Gastroesophageal sphincter (tissue), 4 donors: ENCODE data around the gene C6orf118. TPM values are rescaled to one million over a fixed set of nuclear protein-coding genes. Genes with fewer than 3 reads are reported as not detected.

Source experiments
- ATAC-seq: fragments of 150-250 bp; one replicate; pipeline ENCODE4 v1.9.1; 2016; ENCODE audit warnings: mild to moderate bottlenecking, moderate library complexity
- H3K27ac ChIP-seq, 4 donors: fragments of 200-600 bp; sonication (generic) in 3 of 4; 1 replicate in 3 of 4; 2 replicates in 1 of 4; pipeline ENCODE4 v1.5.1; 2016 to 2019
- H3K27me3 ChIP-seq: fragments of 200-600 bp; sonication (generic); one replicate; pipeline ENCODE4 v1.5.1; 2019
- H3K36me3 ChIP-seq, 2 donors: fragments of 200-600 bp; sonication (generic); one replicate each; pipeline ENCODE4 v1.5.1; 2019; ENCODE audit warnings: control low read depth in 1 of 2
- H3K4me1 ChIP-seq, 3 donors: fragments of 200-600 bp; sonication (generic); 1 replicate in 2 of 3; 2 replicates in 1 of 3; pipeline ENCODE4 v1.5.1; 2016 to 2019; ENCODE audit warnings: control low read depth in 2 of 3
- H3K4me3 ChIP-seq, 2 donors: fragments of 200-600 bp; sonication (generic); one replicate each; pipeline ENCODE4 v1.5.1; 2019; ENCODE audit warnings: mild to moderate bottlenecking in 1 of 2, moderate library complexity in 1 of 2
- H3K9me3 ChIP-seq, 3 donors: fragments of 200-600 bp; sonication (generic); one replicate each; pipeline ENCODE4 v1.5.1; 2017 to 2019; ENCODE audit warnings: control low read depth in 2 of 3
- EP300 ChIP-seq: sonication (generic); formaldehyde crosslinking; IDR thresholded peaks from one replicate; pipeline ENCODE4 v1.6.1; 2017; ENCODE audit warnings: antibody characterized with exemption, mild to moderate bottlenecking
- POLR2A ChIP-seq, 2 donors: fragments of 450-650 bp; IDR thresholded peaks; one replicate each; pipeline ENCODE4 v1.6.1; 2017; ENCODE audit warnings: antibody characterized with exemption in 2 of 2, mild to moderate bottlenecking in 2 of 2, moderate library complexity in 1 of 2
- POLR2AphosphoS5 ChIP-seq: sonication (generic); formaldehyde crosslinking; IDR thresholded peaks from one replicate; pipeline ENCODE4 v1.6.1; 2017; ENCODE audit warnings: antibody characterized with exemption
- WGBS, 2 donors: methylation state at CpG; one replicate each; pipeline ENCODE4 v1.1.5; 2018; ENCODE audit warnings: low coverage in 1 of 2; 5-methylcytosine and 5-hydroxymethylcytosine counted together
- total RNA-seq, 4 donors: library from RNA; depleted of rRNA; stranded (reverse); fragments of >200 nt; gene quantifications; one replicate each; pipeline ENCODE4 v1.1.0, GENCODE V29; 2016
- TF ChIP-seq, protein P1 (sequence below), 4 experiments: fragments of 200-600 bp in 2 of 4; fragments of 450-650 bp in 2 of 4; sonication (generic) in 1 of 4; IDR thresholded peaks; one replicate each; pipeline ENCODE4 v1.5.1; 2017 to 2019; ENCODE audit warnings: antibody characterized with exemption in 4 of 4, mild to moderate bottlenecking in 2 of 4, moderate library complexity in 2 of 4

C6orf118 gene
- total RNA-seq, 4 donors from 2014 or later, result 0.27 TPM; not detected in 3

DNA sequence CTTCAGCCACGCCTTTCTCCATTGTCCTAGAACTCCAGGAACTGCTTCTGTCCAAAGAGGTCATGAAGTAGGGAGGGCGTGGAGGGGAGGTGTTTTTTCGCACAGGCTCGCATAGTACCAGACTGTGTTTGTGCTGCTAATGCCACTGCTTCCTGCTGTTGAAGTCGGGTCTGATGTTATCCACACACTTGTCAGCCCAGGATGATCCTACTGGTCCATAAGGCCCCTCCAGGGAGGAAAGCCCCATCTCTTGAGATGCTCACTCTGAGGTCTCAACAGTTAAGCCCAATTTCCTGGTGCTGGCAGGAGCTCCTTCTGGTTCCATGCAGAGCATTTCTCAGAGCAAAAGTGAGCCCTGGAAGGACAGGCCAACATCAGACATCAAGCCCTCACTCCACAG is 65.6 kb downstream of the C6orf118 start:
- Histone ChIP-seq H3K27me3 (no peaks in the 10 kb centered on the region), H3K9me3 (no peaks in the 10 kb centered on the region), H3K4me3 (no peak overlapping the region), H3K36me3 (no peaks in the 10 kb centered on the region), H3K27ac (no peak overlapping the region), H3K4me1 (no peaks in the 10 kb centered on the region)
- no peak for TF ChIP-seq EP300
- TF ChIP-seq POLR2A (IDR thresholded peaks at IDR 0.05), result no peak
- TF ChIP-seq, protein P1, sequence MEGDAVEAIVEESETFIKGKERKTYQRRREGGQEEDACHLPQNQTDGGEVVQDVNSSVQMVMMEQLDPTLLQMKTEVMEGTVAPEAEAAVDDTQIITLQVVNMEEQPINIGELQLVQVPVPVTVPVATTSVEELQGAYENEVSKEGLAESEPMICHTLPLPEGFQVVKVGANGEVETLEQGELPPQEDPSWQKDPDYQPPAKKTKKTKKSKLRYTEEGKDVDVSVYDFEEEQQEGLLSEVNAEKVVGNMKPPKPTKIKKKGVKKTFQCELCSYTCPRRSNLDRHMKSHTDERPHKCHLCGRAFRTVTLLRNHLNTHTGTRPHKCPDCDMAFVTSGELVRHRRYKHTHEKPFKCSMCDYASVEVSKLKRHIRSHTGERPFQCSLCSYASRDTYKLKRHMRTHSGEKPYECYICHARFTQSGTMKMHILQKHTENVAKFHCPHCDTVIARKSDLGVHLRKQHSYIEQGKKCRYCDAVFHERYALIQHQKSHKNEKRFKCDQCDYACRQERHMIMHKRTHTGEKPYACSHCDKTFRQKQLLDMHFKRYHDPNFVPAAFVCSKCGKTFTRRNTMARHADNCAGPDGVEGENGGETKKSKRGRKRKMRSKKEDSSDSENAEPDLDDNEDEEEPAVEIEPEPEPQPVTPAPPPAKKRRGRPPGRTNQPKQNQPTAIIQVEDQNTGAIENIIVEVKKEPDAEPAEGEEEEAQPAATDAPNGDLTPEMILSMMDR (IDR thresholded peaks at IDR 0.05), result no peak
- no peak for TF ChIP-seq POLR2AphosphoS5
- no peak for ATAC-seq
- 77% methylated on average over 4 of the region's 5 CpGs; no CpG with 5 or more reads in 1 of the 2 donors for WGBS, 2 donors

DNA sequence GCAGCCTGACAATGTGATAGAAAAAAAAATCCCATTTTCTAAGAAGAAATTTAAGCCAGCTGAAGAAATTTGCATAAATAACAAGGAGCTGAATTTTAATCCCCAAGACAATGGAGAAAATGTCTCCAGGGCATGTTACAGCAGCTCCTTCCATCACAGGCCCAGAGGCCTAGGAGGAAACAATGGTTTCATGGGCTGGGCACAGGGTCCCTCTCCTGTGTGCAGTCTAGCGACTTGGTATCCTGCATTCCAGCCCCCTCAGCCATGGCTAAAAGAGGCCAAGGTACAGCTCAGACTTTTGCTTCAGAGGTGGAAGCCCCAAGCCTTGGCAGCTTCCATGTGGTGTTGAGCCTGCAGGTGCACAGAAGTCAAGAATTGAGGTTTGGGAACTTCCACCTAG is 73.1 kb downstream of the C6orf118 start:
- WGBS, 2 donors, result no CpG with 5 or more reads among the region's 1 CpG
- H3K4me1 ChIP-seq, result no peaks in the 10 kb centered on the region
- no peak for ATAC-seq

DNA sequence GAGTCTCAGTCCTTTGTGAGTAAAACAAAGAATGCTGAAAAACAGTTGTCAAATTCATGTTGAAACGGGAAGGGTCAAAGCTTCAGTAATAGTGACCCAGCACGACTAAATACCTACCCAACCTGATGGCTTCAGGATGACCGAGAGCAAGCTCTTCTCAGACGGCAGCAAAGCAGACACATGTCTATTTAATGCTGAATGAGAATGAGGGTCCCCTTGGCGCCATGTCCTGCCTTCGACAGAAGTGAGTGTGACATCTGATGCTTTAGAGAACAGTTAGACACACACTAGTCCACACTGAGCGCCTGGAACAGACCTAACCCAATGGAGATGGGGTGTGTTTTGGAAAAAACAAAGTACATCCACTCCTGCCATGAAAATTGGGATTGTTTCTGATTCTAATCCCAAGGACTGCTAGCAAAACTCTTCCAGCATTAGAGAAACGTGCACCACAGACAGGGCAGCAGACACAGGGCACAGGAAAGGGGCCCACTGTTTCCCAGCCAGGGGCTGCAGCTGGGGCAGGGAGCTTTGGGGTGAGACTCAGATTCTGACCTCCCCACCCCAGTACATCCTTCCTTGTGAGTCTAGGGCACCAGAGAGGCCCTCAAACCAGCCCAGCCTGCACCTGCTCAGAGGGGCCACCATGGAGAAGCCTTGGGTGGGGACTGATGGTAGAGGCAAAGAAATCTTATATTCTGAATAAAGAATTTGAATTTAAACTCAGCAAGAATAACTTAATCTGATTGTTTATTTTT is 76.5 kb downstream of the C6orf118 start:
- H3K27me3 ChIP-seq, result peaks cover 7% of the 10 kb centered on the region
- no peak for ATAC-seq
- TF ChIP-seq EP300, result no peak
- TF ChIP-seq POLR2A (IDR thresholded peaks at IDR 0.05), result no peak
- TF ChIP-seq POLR2AphosphoS5, result no peak
- TF ChIP-seq, protein P1 (IDR thresholded peaks at IDR 0.05), result no peak
- H3K36me3 ChIP-seq, result no peaks in the 10 kb centered on the region
- H3K9me3 ChIP-seq, result peaks cover 0 to 20% (median 0%) of the 10 kb centered on the region in 3 donors
- H3K27ac ChIP-seq, result no peak overlapping the region
- no peak overlapping the region for H3K4me3 ChIP-seq
- whole genome bisulfite sequencing, 2 donors, result 21 to 55% methylated on average over 3 to 5 of the region's 8 CpGs
- no peaks in the 10 kb centered on the region for H3K4me1 ChIP-seq

More for the DNA sequence above, 73.1 kb downstream of the C6orf118 start:
- peaks cover 0 to 20% (median 0%) of the 10 kb centered on the region in 3 donors for H3K9me3 ChIP-seq
- no peak overlapping the region for H3K27ac ChIP-seq
- no peaks in the 10 kb centered on the region for H3K27me3 ChIP-seq
- H3K36me3 ChIP-seq, result no peaks in the 10 kb centered on the region
- H3K4me3 ChIP-seq, result no peak overlapping the region
- TF ChIP-seq POLR2A (IDR thresholded peaks at IDR 0.05), result no peak
- TF ChIP-seq POLR2AphosphoS5, result no peak
- TF ChIP-seq, protein P1 (IDR thresholded peaks at IDR 0.05), result no peak
- no peak for TF ChIP-seq EP300

DNA sequence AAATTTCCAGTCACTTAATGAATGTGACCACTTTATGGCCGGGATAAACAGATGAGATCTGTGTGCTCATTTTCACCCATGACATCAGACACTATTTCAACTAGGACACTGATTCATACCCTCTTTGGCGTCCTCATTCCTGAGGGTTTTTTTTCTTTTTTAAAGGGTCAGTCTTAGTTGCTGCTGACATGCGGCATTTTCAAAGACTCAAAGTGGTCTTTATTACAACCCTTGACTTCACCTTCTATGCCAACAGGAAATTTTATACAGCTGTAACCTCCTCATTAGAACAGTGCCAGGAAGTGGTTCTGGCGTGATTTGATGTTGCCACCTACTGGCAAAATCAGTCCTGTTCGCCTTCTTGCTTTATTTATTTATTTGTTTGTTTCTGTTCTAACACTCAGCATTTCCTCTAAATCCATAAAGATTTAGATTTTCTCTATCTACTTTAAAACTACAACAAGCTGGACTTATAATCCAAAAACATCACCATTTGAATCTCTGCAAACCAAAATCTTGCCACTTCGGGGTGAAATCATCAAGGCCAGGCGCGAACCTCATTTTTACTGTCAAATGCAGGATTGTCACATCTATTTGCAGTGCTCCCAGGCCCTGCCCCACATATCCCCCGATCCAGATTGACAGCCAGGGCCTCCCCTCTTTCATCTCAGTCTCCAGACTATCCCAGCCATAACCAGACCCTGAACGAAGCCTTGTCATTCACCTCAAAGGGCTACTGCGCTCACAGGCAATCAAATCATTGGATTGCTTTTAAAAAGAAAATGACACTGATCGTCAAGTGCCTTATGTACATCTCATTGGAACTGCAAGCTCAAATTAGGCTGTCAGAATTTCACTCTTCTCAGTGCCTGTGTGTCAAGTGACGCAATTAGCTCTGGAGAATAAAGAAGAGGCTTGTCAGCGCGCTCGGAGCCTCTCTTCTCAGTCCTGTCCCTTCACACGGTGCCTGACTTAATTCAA is 77.5 kb downstream of the C6orf118 start:
- peak overlapping the region in 1 of 4 donors; percentile 20 for H3K27ac ChIP-seq
- no peak for ATAC-seq
- H3K9me3 ChIP-seq, result peaks cover 0 to 18% (median 0%) of the 10 kb centered on the region in 3 donors
- WGBS, 2 donors, result 60 to 64% methylated on average over 13 to 17 of the region's 17 CpGs
- H3K4me1 ChIP-seq, result no peaks in the 10 kb centered on the region
- H3K36me3 ChIP-seq, result no peaks in the 10 kb centered on the region
- TF ChIP-seq EP300, result no peak
- TF ChIP-seq, protein P1 (IDR thresholded peaks at IDR 0.05), result no peak
- no peak for TF ChIP-seq POLR2AphosphoS5
- no peak for TF ChIP-seq POLR2A (IDR thresholded peaks at IDR 0.05)
- peaks cover 7% of the 10 kb centered on the region for H3K27me3 ChIP-seq
- H3K4me3 ChIP-seq, result no peak overlapping the region
